GM21515 (cell line): ENCODE data around the gene KAT7.
"Not testable (repeated sequence)": the region's sequence is repeated elsewhere in the genome, so short reads cannot be mapped to it uniquely, and the experiment has no call there.

Source experiments
- ATAC-seq: cut with Tn5 transposase; IDR thresholded peaks from one replicate; pipeline ENCODE4 v1.9.1; 2021; ENCODE audit not compliant: unreplicated experiment

Gene KAT7

GRCh38 chr17:49798182-49798581, 9.7 kb downstream of the KAT7 start:
- ATAC-seq, result no peak

GRCh38 chr17:49798738-49799137, 10.3 kb downstream of the KAT7 start:
- ATAC-seq, result no peak

- ATAC-seq, result no peak
Measured at GRCh38 chr17:49809056-49809455, 20.6 kb downstream of the KAT7 start.

- ATAC-seq, result no peak
Measured at GRCh38 chr17:49814781-49815529, 26.5 kb downstream of the KAT7 start.

- ATAC-seq, result no peak
Measured at GRCh38 chr17:49815761-49816281, 27.3 kb downstream of the KAT7 start.

GRCh38 chr17:49817993-49818392, 29.5 kb downstream of the KAT7 start:
- ATAC-seq, result no peak

- ATAC-seq, result no peak
Measured at GRCh38 chr17:49819138-49819537, 30.7 kb downstream of the KAT7 start.

- no peak for ATAC-seq
Measured at GRCh38 chr17:49819651-49820050, 31.2 kb downstream of the KAT7 start.

GRCh38 chr17:49820773-49821172, 32.3 kb downstream of the KAT7 start:
- no peak for ATAC-seq

GRCh38 chr17:49821466-49821865, 33.0 kb downstream of the KAT7 start:
- no peak for ATAC-seq

- no peak for ATAC-seq
Measured at GRCh38 chr17:49821916-49822315, 33.4 kb downstream of the KAT7 start.

- no peak for ATAC-seq
Measured at GRCh38 chr17:49822829-49823228, 34.3 kb downstream of the KAT7 start.

- ATAC-seq, result no peak
Measured at GRCh38 chr17:49823614-49824013, 35.1 kb downstream of the KAT7 start.

GRCh38 chr17:49825645-49826044, 37.2 kb downstream of the KAT7 start:
- no peak for ATAC-seq

GRCh38 chr17:49828325-49828724, 39.8 kb downstream of the KAT7 start:
- ATAC-seq, result not testable (repeated sequence)

GRCh38 chr17:49829026-49829425, 40.5 kb downstream of the KAT7 start:
- ATAC-seq, result no peak

GRCh38 chr17:49830605-49831004, 42.1 kb downstream of the KAT7 start:
- ATAC-seq, result no peak

- no peak for ATAC-seq
Measured at GRCh38 chr17:49832840-49833599, 44.5 kb downstream of the KAT7 start.

GRCh38 chr17:49834118-49834743, 45.8 kb downstream of the KAT7 start:
- ATAC-seq, result no peak

- ATAC-seq, result no peak
Measured at GRCh38 chr17:49835472-49835871, 47.0 kb downstream of the KAT7 start.

- no peak for ATAC-seq
Measured at GRCh38 chr17:49836111-49837030, 47.9 kb downstream of the KAT7 start.
